Kidney epithelial cell (primary cell): Measurements from ENCODE around the gene PPFIA4. TPM values are rescaled to one million over a fixed set of nuclear protein-coding genes. Genes with fewer than 3 reads are reported as not detected.

ENCODE experiments used
- DNase-seq: peaks from one replicate; pipeline ENCODE4 v3.0.0-alpha.2; 2010; ENCODE audit warnings: low read depth
- H3K27me3 ChIP-seq: 2 replicates; pipeline ENCODE4 v1.6.0; 2011; ENCODE audit warnings: low read length; ENCODE audit not compliant: control insufficient read depth, insufficient read depth
- H3K36me3 ChIP-seq: 2 replicates; pipeline ENCODE4 v1.5.1; 2011; ENCODE audit warnings: low read length; ENCODE audit not compliant: control insufficient read depth, insufficient read depth
- H3K4me3 ChIP-seq: 2 replicates; pipeline ENCODE4 v1.5.1; 2011; ENCODE audit warnings: low read depth, mild to moderate bottlenecking, control low read depth, low read length
- CTCF ChIP-seq: IDR thresholded peaks from 2 replicates; pipeline ENCODE4 v1.5.1; 2011; ENCODE audit warnings: mild to moderate bottlenecking, moderate library complexity, low read length, control low read depth, inconsistent platforms; ENCODE audit not compliant: insufficient read depth, poor library complexity, severe bottlenecking
- total RNA-seq: library from RNA; depleted of rRNA; stranded (reverse); fragments of >200 nt; gene quantifications from 2 replicates; pipeline ENCODE4 v1.2.3, GENCODE V29; 2015

The PPFIA4 gene
- total RNA-seq, 1 donor from 2014 or later, result 0.13 TPM

- Histone ChIP-seq H3K27me3 (peaks cover 2% of the 10 kb centered on the region), H3K36me3 (no peaks in the 10 kb centered on the region), H3K4me3 (no peak overlapping the region)
- no peak for DNase-seq
- TF ChIP-seq CTCF, result no peak
Measured at GRCh38 chr1:203060115-203060514, 33.8 kb downstream of the PPFIA4 start.

- Histone ChIP-seq H3K4me3 (no peak overlapping the region), H3K36me3 (no peaks in the 10 kb centered on the region), H3K27me3 (no peaks in the 10 kb centered on the region)
- TF ChIP-seq CTCF, result no peak
- DNase-seq, result no peak
Measured at GRCh38 chr1:203063287-203063686, 37.0 kb downstream of the PPFIA4 start.

DNA sequence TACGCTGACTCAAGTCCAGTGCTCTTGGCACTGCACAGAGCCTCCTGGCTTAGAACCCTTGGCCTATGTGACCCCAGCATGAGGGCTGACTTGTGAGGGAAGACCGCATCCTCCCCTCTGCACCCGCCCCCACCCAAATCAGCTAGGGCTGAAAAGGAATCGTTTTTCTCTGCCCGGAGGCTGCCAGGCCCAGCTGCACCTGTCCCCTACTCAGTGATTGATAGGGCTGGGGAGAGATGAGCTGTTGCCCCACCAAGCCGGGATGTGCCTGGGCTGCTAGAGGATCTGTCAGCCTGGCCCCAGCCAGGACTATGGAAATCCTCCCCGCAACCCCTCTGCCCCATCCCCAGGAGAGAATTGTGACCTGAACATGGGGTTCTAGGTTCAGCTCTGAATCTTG is 38.9 kb downstream of the PPFIA4 start:
- H3K36me3 ChIP-seq, result no peaks in the 10 kb centered on the region
- DNase-seq, result no peak
- H3K27me3 ChIP-seq, result no peaks in the 10 kb centered on the region
- no peak overlapping the region for H3K4me3 ChIP-seq
- no peak for TF ChIP-seq CTCF

DNA sequence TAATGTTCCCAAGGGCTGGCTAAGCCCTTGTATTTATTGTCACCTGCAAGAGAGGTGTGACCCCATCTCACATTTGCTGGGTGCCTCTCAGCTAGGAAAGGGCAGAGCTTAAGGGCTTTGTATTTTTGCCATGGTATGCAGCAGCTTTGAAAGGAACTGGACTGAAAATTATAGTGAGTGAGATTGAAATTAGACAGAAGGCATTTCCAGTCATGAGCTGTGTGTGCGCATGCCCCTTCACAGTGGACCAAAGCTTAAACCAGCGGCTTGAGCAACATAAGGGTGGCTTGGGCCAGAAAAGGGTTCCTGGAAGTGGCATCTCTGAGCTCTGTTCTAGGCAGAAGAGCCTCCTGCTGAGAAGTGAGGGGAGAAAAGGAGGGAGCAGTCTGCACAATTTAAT is 39.7 kb downstream of the PPFIA4 start:
- no peak for TF ChIP-seq CTCF
- no peaks in the 10 kb centered on the region for H3K27me3 ChIP-seq
- no peak for DNase-seq
- no peak overlapping the region for H3K4me3 ChIP-seq
- H3K36me3 ChIP-seq, result no peaks in the 10 kb centered on the region

DNA sequence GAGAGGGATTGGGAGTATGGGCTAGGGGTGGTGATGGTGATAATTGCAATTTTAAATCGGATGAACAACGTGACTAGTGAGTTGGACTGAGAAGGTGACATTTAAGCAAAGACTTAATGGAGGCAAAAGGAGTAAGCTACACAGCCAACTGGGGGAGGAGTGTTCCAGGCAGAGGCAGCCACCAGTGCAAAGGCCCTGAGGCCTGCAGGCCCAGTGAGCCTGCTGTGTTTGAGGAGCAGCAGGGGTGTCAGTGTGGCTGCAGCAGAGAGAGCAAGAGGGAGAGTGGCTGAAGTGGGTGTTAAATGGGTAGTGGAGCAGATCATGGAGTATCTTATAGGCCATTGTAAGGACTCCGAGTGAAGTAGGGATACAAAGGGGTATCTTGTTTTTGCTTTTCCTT is 40.7 kb downstream of the PPFIA4 start:
- DNase-seq, result no peak

More for the DNA sequence above, 40.7 kb downstream of the PPFIA4 start:
- Histone ChIP-seq H3K27me3 (no peaks in the 10 kb centered on the region), H3K4me3 (no peak overlapping the region), H3K36me3 (no peaks in the 10 kb centered on the region)
- TF ChIP-seq CTCF, result no peak
